ENCODE measurements around the gene RNF5. TPM values are rescaled to one million over a fixed set of nuclear protein-coding genes. Genes with fewer than 3 reads are reported as not detected.

RNF5 gene
- total and polyA plus RNA-seq, 10 donors, result 36.0 to 77.8 (median 56.1) TPM

GRCh38 chr6:32146687-32147086 is 31.5 kb upstream of the RNF5 start:
- Histone ChIP-seq H3K9me3 (no peaks in the 10 kb centered on the region), H3K36me3 (no peaks in the 10 kb centered on the region), H3K27me3 (replicated peaks in 1 of 7) (peaks cover 0 to 53% (median 39%) of the 10 kb centered on the region in 7 donors), H3K4me3 (no peak overlapping the region), H3K4me1 (peaks cover 0 to 39% (median 16%) of the 10 kb centered on the region in 6 donors), H3K27ac (no peak overlapping the region)
- TF ChIP-seq POLR2AphosphoS5 (IDR thresholded peaks at IDR 0.05), result no peak
- TF ChIP-seq CTCF (IDR thresholded peaks at IDR 0.05 in 8 of 11, conservative IDR thresholded peaks at IDR 0.05 in 3 of 11), result no peak
- TF ChIP-seq POLR2A (IDR thresholded peaks at IDR 0.05), result no peak
- intact Hi-C loops (cut with DNase I; ENCODE audit: low total_unique reads), result no loop called here
- 55 to 59% (median 57%) methylated on average over 4 of the region's 4 CpGs for WGBS, 5 donors
- no peak for DNase-seq

- intact Hi-C loops (cut with DNase I; ENCODE audit: low total_unique reads), result no loop called here
- WGBS, 5 donors, result 81 to 94% (median 88%) methylated on average over 4 of the region's 4 CpGs
- Histone ChIP-seq H3K36me3 (no peaks in the 10 kb centered on the region), H3K27ac (no peak overlapping the region), H3K27me3 (replicated peaks in 1 of 7) (peaks cover 0 to 62% (median 39%) of the 10 kb centered on the region in 7 donors), H3K9me3 (no peaks in the 10 kb centered on the region), H3K4me1 (peaks cover 0 to 46% (median 21%) of the 10 kb centered on the region in 6 donors), H3K4me3 (no peak overlapping the region)
- DNase-seq, result peak; percentile 37
- TF ChIP-seq CTCF (IDR thresholded peaks at IDR 0.05 in 8 of 11, conservative IDR thresholded peaks at IDR 0.05 in 3 of 11) (peak in 1 of 11 experiments; percentile 11), POLR2AphosphoS5 (IDR thresholded peaks at IDR 0.05) (no peak), POLR2A (IDR thresholded peaks at IDR 0.05) (no peak)
Measured at GRCh38 chr6:32147401-32148132, 30.6 kb upstream of the RNF5 start.

- Histone ChIP-seq H3K4me3 (peak overlapping the region in 7 of 8 donors; percentile 4 to 62 (median 32)), H3K9me3 (no peaks in the 10 kb centered on the region), H3K27me3 (replicated peaks in 1 of 7) (peaks cover 0 to 71% (median 39%) of the 10 kb centered on the region in 7 donors), H3K36me3 (no peaks in the 10 kb centered on the region), H3K27ac (peak overlapping the region in 1 of 8 donors; percentile 23), H3K4me1 (peaks cover 0 to 55% (median 28%) of the 10 kb centered on the region in 6 donors)
- TF ChIP-seq POLR2AphosphoS5 (IDR thresholded peaks at IDR 0.05) (no peak), CTCF (IDR thresholded peaks at IDR 0.05 in 8 of 11, conservative IDR thresholded peaks at IDR 0.05 in 3 of 11) (peak in 4 of 11 experiments; percentile 17 to 50 (median 32))
- WGBS, 5 donors, result 10 to 28% (median 16%) methylated on average over 39 of the region's 39 CpGs
- intact Hi-C loops (cut with DNase I; ENCODE audit: low total_unique reads), result no loop called here
- DNase-seq, result peak; percentile 85
Measured at GRCh38 chr6:32148289-32149091, 29.7 kb upstream of the RNF5 start.
